GM19351 (cell line): ENCODE measurements around the gene AFF3.

ENCODE experiments used
- ATAC-seq: cut with Tn5 transposase; IDR thresholded peaks from one replicate; pipeline ENCODE4 v1.9.1; 2021; ENCODE audit warnings: mild to moderate bottlenecking, moderate library complexity; ENCODE audit not compliant: unreplicated experiment

AFF3 gene

DNA sequence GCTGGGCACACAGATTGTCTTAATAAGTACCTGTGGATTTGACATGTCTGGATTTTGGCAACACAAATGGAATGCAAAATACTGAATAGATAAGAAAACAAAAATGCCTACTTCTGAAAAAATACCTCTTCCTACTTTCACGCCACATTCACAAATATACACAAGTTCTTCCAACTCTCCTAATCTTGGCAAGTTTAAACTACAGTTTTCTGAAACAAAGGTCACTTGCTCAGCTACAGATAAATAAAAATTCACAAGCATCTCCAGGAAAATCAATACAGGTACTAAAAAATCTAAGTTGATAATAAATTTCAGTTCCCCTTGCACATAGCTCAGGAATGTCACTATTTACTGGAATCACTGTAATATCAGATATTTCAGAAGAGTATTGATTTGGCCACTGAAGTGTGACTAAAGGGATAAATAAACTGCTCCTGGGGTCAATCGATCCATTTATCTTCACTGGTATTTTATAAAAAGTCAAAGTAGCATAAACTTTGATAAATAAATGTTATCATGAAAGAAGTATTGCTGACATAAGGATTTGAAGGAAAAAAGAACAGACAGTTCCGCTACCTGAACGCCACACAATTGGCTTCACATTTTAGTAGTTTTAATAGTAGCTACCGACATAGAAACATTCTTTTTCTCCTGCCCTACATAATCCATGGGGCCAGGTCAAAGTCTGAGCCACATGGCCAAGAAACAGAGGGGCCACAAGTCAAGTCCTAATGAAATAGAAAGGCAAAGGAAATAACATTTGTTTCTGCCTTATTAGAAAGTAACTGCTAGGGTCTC lies 243.1 kb downstream of the AFF3 start:
- no peak for ATAC-seq

DNA sequence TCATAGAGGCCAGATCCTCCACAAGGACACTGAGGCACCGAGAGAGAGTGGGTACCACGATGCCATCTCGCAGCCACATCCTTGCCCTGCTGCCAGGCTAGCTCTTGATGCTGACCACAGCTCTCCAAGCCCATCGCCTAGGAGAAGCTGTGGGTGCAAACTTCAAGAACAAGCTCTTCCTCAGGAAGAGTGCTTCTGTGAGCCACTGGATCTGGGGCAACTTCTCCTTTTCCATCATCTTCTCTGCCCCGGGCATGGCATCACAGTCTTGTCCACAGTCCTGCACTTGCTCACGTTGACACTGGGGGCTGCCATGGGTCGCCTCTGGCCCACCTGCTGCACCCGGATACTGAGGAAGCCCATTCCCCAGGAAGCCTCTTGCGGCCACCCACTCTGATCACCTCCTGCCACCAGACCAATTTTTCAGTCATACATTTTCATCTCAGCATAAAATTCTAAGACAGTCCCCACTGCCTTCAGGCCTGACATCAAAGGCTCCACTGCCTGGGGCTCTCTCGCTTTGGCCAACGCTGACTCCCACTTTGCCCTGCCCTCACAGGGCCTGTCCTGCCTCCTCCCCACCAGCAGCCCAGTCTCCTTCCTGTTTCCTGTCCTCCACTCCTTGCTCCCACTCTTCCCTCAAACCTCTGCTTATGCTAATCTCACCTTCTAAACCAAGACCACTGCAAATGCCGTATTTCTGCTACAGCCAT lies 243.9 kb downstream of the AFF3 start:
- ATAC-seq = no peak

DNA sequence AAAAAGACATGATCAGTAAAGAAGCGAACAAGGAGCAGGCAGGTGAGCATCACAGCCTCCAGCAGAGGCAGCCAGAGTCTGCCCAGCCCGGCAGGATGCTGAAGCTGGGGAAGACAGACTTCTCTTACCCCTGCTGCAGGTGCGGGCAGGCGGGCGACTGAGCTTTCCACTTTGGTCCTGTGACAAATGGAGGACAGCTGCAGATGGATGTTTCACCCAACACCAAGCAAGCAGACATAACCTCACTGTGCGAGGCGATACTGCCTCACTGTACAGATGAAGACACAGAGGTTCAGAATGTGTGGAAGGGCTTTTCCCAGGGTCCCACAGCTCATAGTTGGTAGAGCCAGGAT lies 251.0 kb downstream of the AFF3 start:
- ATAC-seq = no peak

DNA sequence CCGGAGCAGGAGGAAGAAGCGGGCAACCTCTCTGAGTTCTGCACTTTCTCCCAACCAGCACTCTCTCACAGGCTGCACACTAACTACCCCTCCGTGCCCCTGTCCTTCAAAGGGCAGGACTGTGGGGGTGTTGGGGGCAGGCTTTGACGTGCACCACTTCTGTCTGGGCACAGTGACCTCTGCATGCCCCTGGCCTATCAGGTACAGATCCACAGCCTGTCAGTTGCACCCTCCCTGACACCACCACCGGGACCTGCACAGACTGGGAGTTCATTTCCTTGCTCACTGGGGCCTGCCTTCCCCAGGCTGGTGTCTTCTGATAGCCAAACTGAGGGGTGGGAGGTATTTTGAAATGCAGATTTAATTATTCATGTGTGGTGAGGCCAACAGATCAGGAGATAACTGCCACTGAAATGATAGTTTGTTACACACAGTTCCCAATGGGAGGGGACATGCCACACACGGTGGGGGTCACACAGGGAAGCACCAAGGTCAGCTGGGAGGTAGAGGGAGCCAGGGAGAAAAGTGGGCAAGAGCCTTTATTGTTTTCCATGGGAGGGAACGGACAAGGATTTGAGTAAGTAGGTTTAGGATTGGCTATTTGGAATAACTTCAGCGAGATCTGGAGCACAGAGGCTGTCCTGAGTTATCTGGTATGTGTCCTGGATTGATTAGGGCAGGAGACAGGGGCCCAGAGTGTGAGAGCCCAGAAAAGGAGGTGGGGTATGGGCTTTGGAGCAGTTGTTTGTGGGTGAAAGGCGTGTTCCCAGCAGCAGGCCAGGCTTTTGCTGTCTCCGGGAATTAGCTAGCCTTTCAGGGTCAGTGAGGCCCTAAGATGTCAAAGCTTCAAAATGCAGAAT lies 251.6 kb downstream of the AFF3 start:
- no peak for ATAC-seq

DNA sequence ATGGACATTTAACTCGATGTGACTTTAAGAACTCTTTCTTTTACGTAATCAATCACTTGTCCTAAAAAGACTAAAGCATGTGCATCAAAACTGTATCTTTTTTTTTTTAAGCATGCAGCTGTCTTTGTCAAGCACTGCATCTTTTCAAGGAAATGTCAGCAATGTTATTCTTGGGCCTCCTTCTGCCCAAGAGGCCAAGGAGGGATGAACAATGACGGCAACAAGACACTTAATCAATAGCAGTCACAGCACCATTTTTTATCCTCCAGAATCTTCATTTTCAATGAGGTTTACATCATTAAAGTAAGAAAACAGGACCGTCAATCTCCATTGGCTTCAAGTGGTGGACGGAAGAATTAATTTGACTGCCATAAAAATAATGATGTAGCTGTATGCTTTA lies 253.8 kb downstream of the AFF3 start:
- no peak for ATAC-seq

DNA sequence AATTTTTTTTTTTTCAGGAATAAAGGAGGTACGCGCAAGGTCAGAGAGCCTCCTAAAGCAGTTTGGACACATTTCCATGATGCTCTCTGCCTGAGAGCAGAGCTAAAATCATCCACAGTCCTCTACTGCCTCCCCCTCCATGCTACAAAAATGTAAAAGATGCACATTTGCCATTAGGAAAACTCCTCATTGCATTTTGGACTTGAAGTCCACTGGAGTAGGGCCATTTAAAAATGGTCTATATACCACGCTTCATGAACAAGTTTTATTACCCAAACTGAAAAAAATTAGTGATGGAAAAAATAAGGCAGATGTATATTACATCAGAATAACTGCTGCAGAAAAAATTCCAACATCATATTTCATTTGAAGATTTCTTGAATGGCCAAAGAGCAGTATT lies 256.0 kb downstream of the AFF3 start:
- no peak for ATAC-seq

DNA sequence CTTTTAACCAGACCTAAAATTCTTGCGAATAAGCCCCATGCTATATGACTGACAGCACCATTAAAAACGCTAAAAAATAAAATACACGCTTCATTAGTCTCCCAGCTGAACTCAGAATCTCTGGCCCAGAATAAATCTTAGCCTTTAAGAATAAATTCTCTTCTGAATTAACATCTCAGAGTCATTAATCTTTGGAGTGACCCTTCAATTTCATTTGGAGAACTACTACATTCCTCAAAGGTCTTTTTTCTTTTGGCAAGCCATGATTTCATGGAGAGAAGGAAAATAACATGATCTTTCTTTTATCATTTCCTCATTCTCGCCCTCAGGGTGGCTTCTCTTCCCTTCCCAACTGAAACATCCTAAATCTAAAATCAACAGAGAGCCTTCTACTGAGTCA lies 259.0 kb downstream of the AFF3 start:
- ATAC-seq = no peak

DNA sequence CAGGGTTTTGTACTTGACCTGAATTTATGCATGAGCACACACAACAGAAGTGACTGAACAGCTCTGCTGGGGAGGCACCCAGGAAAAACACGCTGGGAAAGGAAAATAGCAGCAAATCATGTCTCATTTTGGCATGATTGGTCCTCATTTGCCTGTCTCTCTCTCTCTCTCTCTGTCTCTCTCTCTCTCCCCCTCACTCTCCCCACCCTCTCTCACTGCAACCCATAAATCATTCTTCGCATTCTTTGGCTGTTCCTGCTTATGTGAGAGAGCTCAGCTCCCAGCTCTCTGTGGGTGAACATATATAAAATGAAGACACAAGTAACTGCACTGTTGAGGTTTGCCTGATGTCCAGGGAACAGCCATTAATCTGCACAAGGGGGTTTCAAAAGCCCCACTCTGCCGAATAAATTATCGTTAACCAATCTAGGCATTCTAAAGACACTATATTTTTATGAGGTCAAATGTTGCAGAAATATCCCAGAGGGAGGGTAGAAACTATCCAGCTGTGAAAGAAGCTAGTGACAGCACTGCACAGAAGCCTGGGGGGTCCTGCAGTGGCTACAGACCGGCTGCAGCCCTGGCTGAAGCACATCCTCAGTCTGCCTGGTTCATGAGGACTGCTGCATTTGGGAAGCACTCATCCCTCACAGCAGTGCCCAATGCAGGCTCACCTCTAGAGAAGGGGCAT lies 260.3 kb downstream of the AFF3 start:
- ATAC-seq = no peak

DNA sequence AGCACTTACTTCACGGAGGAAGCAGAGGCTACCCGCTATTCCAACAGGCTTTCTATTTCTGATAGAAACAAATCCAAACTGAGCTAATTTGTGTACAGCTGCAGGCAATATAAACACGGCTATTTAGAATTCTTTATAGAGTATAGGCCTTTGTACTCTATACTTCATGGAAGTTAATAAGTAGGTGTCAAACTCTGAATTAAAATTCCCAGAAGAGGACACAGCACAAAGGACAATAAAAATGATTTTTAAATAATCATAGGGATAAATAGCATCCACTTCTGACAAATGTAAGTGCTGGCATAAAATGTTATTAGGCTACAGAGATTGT lies 261.5 kb downstream of the AFF3 start:
- no peak for ATAC-seq

DNA sequence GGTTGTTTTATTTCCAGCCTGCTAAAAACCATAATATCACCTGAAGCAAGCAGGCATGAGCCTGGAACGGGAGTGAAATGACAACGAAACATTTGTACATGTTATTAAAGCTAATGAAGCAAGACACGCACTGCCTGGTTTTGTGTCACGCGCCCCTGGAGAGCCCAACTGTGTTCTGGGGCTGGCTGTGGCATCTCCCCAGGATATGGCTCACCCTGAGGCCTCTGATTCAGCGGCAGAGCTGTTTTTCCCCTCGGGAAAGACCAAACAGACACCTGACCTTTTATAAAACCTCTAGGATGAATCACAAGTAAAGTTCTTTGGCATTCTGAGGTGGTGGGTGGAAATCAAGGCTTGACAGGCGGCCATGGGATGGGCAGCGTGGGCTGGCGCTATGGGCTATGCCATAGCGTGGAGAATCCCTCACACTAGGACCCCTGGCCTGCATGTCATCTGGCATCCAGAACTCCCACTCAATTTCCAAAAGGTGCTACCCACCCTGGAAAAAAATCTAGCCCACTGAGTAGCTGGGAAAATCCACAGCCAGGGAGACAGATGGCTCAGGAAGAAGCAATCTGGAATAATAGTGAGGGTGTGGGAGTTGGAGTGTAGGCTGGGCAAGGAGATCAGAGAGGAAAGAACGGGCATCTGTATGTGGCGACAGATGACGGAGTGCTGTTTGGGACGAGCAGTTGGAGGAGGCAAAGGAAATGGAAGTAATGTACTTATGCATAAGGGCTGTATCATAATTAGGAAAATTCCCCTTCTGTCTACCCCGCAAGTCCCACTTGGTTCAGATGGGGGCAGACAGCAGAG lies 262.0 kb downstream of the AFF3 start:
- no peak for ATAC-seq

DNA sequence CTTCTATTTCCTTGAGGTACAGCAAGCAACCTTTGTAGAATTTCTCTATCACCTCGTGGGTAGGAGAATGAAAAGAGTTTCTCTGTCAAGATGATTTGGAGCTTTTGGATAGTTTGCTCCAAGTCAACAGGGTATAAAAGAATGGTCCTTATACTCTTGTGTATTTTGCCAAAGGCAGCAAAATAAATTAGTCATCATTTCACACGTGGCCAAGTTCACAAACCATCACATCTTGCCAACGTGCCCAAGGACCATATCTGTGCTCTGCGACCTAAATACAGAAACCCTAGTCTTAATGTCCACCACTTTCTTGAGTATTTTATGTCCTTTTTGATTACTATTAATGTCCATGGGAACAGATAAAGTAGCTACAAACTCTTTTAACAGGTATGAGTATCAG lies 262.9 kb downstream of the AFF3 start:
- ATAC-seq = no peak

DNA sequence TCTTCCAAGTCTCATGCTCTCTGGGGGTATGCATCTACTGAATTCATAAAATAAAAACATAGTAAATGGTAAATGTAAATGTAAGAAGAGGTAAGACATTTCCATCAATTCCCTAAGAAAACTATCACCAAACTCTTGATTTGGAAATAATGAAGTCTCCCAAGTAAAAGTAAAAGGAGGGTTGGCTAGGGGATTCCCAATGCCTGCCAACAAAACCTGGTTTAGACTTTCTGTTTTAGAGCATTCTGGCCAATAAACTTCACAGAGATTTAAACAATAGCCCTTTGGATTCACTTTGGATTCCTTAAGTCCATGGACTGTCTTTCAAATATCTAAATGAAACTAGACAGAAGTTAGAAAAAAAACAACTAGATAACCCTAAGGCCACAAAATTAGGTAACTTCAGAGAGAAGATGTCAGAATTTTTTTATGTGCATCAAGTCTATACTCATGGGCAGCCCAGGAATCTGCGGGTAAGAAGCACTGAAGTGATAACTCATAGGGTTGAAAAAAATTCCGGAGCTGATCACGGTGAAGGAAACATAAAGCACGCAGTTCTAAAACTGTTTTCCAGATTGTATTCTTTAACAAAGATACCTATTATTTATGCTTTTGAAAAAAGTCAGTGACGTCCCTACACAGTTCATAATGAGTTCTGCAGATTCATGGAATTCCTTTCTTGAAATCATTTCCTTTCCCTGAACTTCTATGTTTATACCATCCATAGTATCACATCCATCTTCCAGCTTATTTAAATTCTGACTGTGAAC lies 263.6 kb downstream of the AFF3 start:
- ATAC-seq = no peak

DNA sequence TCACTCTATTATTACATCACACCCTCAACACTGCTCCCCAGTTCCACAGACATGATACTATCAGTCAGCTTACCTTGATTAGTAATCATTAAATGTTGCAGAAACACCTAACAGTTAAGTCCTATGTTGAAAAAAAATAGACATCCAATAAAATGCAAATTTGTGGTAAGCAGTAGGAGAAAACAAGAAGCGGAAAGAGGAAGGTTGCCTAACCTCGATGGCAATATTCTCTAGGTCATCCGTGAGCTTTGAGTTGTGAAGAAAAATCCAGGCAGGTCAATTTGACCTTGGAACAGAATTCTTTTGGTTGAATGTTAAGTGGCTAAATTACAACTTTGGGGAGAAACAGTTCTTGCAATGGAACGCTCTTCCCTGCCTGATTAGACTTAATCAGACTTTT lies 264.4 kb downstream of the AFF3 start:
- ATAC-seq = no peak

DNA sequence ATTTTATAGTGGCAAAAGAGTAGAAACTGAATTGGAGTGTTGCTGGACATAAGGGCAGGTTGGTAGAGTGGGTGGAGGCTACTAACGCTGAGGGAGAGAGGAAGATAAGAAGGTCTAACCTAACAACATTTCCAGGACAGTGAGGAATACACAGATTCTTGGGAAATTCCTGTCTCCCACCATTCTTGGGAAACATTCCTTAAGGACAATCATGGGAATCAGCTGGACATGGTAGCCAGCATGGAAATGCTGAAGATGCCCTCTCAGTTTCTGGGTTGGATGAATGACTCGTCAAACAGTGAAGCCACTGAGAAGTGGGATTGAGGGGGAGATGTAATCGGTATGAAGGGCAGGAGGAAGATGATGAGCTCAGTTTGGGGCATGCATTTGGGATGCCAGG lies 265.4 kb downstream of the AFF3 start:
- no peak for ATAC-seq

DNA sequence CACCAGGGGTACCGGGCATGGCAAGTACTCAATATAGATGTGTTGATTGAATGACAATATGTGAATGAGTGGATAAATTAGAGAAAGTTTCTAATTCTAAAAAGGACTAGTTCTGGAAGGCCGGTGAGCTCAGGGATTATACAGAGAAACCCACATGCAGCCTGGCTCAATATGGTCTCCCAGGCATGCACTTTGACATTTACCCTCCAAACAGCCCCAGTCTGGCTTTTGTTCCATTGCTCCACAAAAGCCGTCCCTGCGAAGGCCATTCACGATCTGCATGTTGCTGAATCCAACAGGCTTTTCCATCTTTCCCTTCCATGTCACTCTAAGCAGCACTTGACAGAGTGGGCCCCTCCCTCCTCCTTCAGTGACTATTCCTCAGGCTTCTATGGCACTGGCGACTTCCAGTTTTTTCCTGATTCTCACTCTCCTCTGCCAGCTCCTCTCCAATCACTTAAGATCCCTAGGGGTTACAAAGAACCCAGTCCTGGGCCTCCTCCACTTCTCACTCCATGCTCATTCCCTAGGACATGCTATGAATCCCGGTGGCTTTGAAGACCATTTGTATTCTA lies 266.7 kb downstream of the AFF3 start:
- ATAC-seq = no peak

DNA sequence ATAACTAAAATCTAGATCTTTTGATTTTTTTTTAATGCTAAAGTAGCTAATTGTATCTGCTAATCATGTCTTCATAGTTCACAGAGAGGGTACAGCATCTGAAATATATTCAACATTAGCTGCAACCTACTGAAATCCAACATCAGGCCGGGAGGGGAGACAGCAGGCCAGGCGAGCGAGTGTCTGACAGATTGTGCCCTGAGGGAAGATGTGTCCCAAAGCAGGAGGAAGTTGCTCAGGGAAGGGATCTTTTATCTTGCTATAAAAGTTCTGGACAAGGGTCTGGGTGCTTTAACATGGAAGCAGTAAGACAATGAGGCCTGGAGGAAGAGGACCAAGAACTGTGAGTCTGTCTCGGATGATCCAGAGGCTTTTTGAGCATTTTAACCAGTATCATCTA lies 274.1 kb downstream of the AFF3 start:
- no peak for ATAC-seq

DNA sequence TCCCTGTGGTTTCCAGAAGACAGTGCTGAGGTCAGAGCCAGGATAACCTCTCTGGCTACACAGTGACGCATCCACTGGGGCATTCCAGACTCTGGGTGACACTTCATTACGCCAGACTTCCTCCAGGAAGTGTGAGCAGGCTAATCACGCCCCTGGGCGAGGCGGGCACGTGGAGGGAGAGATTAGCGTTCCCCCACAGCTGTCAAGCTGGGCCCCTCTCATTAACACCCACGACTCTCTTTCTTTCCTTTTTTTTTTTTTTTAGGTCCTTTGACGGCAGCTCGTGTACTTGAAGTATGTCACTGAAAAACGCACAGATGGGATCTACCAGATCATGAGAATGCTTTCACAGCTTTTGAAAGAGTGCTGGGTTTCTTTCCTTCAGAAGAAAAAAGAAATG lies 274.6 kb downstream of the AFF3 start:
- ATAC-seq = no peak

DNA sequence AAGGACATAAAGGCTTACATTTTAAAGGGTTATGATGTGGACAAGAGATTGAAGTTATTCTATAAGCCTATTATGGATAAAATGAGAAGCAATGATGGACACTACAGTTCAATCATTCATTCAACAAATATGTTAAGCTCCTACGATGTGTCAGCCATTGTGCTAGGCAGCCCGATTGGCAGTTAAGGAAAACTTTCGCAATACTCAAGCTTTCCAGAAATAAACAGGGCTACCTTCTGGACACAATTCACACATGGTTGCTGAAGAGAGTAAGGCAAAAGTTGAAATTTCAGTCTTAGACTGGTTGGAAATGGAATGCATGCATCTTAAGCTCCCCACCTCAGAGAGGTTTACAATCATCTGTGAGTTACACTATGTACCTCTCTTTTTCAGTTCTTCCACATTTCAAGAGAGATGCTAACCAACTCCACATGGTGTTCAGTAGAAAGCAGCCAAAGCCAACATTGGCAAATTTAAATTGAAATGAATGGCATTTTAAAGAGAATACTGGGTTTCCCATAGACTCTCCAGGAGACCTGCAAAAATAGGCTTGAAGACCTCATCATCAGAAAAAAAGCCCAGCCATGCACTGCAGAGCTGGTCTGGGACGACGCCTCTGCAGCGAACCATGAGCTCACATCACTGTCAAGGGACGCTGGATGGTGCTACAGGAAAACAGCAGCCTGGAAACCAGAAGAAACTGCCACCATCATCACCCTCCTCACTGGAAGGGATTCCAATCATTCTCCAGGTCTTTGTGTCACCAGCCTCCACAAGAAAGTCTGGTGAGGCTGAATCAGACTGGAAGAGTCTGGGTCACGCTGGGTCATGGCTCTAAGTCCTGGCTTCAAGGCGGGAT lies 276.3 kb downstream of the AFF3 start:
- ATAC-seq = no peak
